HCEC 1CT (cell line): ENCODE measurements around the gene BASP1.
"Not testable (repeated sequence)": the region's sequence is repeated elsewhere in the genome, so short reads cannot be mapped to it uniquely, and the experiment has no call there.

Experiments used
- DNase-seq: peaks from one replicate; pipeline ENCODE4 v3.0.0-alpha.2; 2017

BASP1 gene

DNA sequence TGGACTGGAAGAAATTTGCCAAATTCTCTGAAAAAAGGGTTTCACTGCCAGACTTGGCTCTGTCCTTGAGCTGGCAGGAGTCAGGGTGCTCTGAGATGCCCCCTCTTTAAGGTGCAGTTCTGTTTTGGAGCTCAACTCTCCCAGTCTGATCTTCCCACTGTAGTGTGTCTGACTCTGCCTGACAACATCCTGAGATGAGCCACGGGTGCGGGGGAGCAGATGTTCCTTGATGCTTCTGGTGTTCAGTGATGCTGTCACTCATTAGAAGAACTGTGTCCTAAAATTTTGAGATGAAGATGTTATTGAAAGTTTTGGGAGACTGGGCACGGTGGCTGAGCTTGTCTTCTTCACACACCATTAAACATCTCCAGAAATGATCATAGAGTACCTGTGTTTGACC lies 78.2 kb downstream of the BASP1 start:
- DNase-seq, result no peak

DNA sequence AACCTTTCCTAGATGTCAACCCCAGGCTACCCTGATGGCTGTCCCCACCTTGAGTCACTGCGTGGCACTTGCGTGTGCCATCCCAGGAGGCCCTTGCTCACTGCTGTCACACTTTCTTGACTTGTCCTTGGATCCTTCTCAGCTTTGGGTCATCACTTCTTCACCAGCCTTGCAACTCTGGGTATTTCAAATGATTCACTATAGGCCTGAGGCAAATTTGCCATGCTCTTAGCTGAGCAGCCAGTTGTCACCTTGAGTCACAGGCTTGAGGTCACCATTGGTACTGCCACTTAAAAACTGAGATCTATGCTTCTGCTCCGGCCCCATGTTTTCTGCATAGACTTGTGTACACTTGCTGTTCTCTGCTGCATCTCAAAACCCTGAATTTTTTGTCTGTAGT lies 84.7 kb downstream of the BASP1 start:
- DNase-seq, result no peak

DNA sequence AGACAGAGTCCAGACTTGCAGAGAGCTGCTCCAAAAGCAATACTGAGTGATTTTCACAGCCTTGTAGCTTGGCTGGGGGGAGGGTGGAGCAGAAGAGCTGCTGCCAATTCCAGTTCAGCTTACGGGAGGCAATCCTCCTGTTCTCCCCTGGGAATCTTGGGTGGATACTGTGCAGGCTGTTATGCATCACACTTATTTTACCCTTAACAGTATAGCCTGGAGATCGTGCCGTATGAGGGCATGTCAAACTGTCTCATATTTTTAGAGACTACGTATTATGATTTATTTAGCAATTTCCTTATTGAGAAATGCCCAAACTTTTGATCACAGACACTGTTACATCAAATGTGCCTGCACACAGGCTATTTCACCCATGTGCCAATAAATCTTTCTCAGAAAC lies 85.2 kb downstream of the BASP1 start:
- DNase-seq, result no peak

DNA sequence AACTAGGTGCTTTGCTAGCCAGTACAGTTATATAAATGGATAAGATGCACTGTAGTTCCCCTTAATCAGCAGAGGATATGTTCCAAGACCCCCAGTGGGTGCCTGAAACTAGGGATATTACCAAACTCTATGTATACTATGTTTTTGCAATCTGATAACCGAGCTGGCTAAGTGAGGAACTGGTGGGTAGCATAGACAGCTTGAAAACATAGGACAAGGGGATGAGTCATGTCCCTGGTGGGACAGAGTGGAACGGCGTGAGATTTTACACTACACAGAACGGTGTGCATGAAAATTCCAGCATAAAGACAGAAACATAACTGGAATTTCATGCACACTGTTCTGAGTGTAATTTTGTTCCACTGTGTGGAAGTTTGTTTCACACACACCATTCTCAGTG lies 86.9 kb downstream of the BASP1 start:
- no peak for DNase-seq

DNA sequence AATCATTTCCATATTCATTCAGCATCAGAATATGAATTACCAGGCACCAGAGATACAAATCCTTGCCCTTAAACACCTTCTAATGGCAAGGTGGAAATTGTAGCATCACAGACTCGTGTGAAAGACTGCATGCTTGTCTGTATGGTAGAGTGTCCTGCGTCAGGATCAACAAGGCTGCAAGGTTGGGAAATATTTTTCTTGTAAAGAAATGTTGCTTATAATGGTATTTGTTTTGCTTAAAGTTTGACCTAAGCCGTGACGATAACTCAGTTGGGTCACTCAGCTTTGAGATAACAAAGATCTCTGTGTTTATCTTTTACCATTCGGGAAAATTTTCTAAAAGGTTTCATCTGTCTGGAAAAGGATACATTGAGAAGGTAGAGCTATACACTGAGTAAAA lies 87.6 kb downstream of the BASP1 start:
- DNase-seq, result no peak

DNA sequence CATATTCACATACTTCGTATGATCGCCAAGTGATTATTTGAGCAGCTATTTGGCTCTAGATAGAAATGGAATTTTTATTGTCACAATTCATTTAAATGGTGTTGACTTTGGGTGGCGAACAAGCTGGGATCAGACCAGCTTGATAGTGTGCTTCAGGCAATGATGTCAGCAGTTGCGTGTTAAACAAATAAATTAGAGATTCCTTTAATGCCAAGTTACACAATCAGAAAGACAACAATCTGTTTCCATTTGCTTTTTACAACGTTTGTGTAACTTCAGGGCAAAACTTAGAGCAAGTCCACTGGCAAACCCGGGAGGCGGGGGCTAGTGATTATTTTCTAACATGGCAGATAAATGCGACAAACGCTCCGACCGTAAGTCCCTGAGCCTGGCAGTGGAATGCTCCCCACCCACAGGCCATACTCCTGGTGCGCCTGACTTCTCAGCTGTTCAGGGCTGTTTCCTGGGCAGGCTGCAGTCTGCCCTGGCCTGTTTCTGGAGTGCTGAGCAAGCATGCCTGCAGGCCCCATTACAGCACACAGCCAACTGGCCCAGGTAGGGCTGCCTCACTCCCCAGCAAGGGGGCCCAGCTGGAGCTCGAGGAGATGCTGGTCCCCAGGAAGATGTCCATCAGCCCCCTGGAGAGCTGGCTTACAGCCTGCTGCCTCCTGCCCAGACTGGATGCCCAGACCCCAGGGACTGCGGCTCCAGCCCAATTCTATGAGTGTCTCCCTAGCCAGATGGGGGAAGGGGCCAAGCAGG lies 88.7 kb downstream of the BASP1 start:
- DNase-seq, result peak; percentile 79

DNA sequence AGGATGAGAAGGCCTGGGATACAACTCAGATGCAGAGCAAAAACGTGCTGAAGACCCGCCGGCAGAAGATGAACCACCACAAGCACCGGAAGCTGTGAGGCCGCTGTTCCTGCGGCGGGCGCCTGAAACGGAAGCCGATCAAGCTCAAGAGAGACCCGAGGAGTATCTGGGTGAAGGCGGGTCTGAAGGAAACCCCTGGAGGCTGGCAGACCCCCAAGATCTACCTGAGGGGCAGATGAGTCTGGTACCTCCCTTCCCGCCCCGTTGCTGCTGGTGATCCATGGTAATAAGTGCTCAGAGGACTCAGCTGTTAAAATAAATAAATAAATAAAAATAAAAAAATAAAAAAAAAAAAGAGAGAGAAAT lies 89.3 kb downstream of the BASP1 start:
- no peak for DNase-seq

DNA sequence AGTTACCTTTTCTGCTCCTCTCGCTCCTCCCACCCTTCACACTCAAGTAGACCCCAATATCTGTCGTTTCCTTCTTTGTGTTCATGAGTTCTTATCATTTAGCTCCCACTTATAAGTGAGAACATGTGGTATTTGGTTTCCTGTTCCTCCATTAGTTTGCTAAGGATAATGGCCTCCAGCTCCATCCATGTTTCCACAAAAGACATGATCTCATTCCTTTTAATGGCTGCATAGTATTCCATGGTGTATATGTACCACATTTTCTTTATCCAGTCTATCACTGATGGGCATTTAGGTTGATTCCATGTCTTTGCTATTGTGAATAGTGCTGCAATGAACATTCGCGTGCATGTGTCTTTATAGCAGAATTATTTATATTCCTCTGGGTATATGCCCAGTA lies 90.0 kb downstream of the BASP1 start:
- DNase-seq, result not testable (repeated sequence)

DNA sequence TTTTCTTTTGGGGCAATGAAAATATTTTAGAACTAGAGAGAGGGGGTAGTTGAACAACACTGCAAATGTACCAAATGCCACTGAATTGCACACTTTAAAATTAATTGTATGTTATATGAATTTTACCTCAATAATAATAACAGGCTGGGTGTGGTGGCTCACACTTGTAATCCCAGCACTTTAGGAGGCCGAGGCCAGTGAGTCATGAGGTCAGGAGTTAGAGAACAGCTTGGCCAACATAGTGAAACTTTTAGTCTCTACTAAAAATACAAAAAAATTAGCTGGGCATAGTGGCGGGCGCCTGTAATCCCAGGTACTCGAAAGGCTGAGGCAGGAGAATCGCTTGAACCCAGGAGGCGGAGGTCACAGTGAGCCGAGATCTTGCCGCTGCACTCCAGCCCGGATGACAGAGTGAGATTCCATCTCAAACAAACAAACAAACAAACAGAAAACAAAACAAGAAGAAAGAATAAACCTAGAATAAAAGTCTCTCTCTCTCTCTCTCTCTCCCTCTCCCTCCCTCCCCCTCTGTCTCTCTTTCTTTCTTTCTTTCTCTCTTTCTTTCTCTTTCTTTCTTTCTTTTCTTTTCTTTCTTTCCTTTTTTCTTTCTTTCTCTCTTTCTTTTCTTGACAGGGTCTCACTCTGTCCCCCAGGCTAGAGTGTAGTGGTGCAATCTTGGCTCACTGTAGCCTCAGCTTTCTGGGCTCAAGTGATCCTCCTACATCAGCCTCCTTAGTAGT lies 91.1 kb downstream of the BASP1 start:
- DNase-seq, result peak; percentile 44

DNA sequence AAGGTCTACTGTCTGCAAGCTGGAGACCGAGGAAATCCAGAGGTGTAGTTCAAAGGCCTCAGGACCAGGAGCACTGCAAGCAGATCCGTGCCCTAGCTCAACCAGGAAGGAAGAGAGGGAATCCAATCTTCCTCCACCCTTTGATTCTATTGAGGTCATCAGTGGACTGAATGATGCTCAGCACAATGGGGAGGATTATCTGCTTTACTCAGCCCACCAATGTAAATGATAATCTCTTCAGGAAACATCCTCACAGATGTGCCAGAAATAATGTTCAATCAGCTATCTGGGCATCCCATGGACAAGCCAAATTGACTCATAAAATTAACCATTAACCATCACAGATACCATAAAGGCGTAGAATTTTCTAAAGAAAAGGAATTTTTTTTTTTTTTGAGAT lies 92.0 kb downstream of the BASP1 start:
- DNase-seq, result no peak

DNA sequence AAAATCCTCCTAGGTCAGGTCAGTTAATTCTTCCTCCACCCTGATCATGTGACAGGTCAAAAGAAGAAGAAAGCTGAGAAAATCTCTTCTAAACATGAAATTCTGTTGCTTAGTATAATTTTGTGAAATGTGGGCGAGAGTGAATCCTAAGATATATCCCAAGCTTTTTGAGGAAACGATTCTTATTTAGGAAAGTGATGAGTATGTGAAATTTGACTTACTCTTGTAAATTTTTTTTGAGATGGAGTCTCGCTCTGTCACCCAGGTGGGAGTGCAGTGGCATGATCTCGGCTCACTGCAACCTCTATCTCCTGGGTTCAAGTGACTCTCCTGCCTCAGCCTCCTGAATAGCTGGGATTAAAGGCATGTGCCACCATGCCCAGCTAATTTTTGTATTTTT lies 93.1 kb downstream of the BASP1 start:
- not testable (repeated sequence) for DNase-seq

DNA sequence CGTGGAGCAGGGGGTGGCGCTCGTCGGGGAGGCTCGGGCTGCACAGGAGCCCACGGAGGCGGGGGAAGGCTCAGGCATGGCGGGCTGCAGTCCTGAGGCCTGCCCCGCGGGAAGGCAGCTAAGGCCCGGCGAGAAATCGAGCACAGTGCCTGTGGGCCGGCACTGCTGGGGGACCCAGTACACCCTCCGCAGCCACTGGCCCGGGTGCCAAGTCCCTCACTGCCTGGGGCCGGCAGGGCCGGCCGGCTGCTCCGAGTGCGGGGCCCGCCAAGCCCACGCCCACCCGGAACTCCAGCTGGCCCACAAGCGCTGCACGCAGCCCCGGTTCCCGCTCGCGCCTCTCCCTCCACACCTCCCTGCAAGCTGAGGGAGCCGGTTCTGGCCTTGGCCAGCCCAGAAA lies 94.4 kb downstream of the BASP1 start:
- not testable (repeated sequence) for DNase-seq

DNA sequence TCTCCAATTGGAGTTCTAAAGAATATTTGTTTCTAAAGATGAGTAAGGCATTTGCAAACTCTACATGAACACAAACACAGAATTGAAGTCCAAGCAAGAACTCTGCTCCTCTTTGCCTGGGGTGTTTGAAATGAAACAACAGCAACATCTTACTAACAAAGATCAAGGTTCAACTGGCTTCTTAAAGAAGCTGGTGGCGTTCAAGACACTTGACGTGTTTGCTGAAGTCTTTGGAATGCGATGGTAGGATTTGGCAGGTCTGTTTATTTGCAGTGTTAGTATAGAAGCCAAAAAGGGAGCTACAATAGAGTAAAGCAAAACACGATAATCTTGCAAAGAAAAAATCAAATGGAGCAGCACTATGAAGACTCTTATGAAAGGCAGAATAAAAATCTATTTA lies 94.9 kb downstream of the BASP1 start:
- no peak for DNase-seq

DNA sequence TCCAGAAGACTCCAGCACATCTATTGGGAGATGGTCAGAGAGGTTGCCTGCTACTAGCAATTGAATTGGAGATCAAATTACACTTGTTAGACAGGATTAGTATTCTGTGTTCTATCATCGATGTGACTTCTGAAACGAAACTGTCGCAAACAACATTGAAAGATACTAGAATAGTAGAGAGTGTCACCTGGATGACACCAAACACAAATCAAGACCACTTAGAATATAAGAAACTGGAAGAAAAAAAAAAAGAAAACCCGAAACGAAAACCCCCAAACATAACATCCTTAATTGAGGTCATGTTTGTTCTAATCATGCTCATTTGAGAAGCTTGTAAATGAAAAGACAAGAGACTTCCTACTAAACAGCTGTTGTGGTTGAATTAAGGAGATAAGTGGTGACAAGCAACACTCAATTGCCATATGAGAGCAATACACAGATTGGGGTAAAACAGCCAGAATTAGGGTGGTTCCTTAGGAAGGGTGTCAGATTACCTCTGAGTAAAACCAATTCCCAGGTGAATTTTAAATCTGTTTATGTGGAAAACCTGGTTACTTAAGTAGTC lies 97.6 kb downstream of the BASP1 start:
- peak; percentile 30 for DNase-seq

DNA sequence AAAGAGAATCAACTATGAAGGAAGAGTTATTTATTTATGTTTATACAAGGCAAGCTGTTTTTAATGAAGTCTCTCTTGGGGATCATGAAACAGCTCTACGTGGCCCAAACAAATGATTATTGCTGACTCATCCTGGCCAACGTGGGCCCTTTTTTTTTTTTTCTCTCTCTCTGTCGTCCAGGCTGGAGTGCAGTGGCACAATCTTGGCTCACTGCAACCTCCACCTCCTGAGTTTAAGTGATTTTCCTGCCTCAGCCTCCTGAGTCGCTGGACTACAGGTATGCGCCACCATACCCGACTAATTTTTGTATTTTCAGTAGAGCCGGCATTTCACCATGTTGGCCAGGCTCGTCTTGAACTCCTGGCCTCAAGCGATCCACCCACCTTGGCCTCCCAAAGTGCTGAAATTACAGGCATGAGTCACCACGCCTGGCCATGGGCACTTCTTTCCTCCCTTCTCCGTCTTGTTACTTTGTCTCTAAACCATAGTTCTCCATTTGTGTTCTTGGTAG lies 98.3 kb downstream of the BASP1 start:
- peak; percentile 91 for DNase-seq

DNA sequence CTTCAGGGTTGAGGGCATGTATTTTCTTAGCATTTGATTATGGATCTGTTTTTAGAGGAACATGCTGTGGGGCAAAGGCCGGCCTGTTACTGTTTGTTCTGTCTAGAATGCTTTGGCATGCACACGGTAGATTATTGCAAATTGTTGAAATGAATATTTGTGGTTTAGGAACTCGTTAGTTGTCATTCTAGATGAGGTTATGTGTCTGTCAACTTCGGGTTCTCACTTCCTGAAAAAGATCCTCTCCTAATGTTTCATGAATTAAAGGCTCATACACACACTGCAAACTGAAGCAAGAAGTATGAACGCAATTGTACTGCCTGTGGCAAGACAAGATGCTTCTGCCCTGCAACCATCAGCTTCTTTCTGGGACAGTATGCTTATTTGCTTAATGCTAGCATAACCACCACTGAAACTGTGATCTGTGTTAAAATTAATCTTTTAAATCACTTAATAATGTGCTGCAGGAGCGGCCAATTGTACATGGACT lies 99.6 kb downstream of the BASP1 start:
- DNase-seq, result peak; percentile 74

DNA sequence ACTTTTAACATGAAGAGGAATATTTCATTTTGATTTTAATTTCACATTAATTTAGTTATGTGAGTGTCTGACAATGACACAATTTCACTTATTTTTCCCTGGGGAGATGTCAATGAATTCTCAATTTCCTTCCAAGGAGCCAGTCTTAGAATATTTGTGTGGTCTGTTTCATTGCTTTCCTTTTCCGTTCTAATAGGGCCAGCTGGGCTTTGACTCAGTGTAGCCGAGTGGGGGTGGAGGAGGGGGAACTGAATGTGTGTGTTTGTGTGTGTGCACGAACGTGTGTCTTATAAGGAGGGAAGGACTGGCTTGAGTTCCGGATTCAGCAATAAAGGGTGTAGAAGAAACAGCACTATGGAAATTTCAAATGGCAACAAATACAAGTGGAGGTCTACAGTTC lies 100.0 kb downstream of the BASP1 start:
- DNase-seq, result peak; percentile 31

DNA sequence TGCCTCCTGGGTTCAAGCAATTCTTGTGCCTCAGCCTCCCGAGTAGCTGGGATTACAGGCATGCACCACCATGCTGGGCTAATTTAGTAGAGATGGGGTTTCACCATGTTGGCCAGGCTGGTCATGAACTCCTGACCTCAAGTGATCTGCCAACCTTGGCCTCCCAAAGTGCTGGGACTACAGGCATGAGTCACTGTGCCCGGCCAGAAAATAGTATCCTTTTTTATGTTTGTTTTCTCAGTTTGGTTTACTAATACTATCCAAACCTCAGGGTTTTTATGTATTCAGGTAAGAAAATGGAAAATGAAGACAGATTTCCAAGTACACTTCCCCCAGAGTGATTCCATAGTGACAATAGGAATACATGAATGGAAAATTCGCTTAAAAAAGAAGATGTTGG lies 101.7 kb downstream of the BASP1 start:
- not testable (repeated sequence) for DNase-seq

DNA sequence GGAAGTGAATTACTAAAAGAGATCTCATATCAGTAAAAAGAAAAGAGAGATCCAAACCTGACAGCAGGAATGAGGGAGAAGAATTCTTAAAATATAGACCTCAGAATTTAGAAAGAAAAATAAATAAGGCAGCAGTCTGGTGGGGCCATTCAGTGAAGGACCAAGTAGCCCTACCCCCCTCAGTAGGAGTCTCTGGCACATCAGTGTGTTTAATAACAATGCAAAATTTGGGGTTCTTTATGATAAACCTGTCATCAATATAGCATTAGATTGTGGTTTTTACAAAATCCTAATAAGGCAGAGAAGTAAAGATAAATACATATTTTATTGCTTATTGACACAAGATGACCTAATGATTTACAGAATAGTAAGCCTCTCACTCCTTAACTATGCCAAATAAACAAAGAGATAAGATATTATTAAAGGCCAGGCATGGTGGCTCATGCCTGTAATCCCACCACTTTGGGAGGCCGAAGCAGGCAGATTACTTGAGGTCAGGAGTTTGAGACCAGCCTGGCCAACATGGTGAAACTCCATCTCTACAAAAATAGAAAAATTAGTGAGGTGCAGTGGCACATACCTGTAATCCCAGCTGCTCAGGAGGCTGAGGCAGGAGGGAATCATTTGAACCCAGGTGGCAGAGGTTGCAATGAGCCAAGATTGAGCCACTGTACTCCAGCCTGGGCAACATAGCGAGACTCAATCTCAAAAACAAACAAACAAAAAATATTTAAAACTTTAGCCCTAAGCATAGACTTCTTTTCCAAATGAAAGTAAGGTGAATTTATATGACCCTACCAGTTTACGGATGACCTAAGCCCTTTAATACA lies 108.6 kb downstream of the BASP1 start:
- no peak for DNase-seq
